NB4 (cell line): ENCODE data around the gene LCE1A.

Experiments
- DNase-seq: peaks from one replicate; pipeline ENCODE4 v3.0.0; 2010; ENCODE audit warnings: low read depth
- H3K4me3 ChIP-seq: one replicate; pipeline ENCODE4 v1.5.1; 2011; ENCODE audit warnings: mild to moderate bottlenecking, low read depth, low read length, moderate library complexity
- MYC ChIP-seq: IDR thresholded peaks from 2 replicates; pipeline ENCODE4 v1.6.1; 2011; ENCODE audit warnings: low read depth, low read length
- POLR2A ChIP-seq: IDR thresholded peaks from 2 replicates; pipeline ENCODE4 v1.6.1; 2011; ENCODE audit warnings: mild to moderate bottlenecking; ENCODE audit not compliant: insufficient read length; ENCODE audit errors: extremely low read depth
- TF ChIP-seq, protein P1 (sequence below): IDR thresholded peaks from one replicate; pipeline ENCODE4 v1.5.1; 2012; ENCODE audit warnings: low read depth, low read length
- TF ChIP-seq, protein P2 (sequence below): IDR thresholded peaks from 2 replicates; pipeline ENCODE4 v1.6.1; 2011; ENCODE audit warnings: low read depth, low read length

LCE1A gene

DNA sequence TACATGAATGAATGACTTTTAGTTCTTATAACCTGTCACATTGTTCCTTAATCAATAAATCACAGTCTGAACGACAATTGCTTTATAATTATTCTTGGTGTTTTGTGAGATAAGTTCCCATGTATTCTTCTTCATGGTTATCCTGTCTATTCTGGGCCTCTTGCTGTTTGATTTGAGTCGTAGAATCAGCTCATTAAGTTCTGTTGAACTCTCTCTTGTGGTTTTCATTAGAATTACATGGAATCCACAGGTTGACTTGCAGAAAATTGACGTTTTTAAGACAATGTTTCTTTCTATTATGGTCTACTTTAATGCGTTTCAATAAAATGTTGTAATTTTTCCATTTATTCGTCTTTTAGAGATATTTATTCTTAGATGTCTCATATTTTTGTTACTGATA lies 4.0 kb upstream of the LCE1A start:
- H3K4me3 ChIP-seq, result no peak overlapping the region
- no peak for TF ChIP-seq POLR2A
- TF ChIP-seq, protein P1, sequence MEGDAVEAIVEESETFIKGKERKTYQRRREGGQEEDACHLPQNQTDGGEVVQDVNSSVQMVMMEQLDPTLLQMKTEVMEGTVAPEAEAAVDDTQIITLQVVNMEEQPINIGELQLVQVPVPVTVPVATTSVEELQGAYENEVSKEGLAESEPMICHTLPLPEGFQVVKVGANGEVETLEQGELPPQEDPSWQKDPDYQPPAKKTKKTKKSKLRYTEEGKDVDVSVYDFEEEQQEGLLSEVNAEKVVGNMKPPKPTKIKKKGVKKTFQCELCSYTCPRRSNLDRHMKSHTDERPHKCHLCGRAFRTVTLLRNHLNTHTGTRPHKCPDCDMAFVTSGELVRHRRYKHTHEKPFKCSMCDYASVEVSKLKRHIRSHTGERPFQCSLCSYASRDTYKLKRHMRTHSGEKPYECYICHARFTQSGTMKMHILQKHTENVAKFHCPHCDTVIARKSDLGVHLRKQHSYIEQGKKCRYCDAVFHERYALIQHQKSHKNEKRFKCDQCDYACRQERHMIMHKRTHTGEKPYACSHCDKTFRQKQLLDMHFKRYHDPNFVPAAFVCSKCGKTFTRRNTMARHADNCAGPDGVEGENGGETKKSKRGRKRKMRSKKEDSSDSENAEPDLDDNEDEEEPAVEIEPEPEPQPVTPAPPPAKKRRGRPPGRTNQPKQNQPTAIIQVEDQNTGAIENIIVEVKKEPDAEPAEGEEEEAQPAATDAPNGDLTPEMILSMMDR, result no peak
- no peak for TF ChIP-seq MYC
- TF ChIP-seq, protein P2, sequence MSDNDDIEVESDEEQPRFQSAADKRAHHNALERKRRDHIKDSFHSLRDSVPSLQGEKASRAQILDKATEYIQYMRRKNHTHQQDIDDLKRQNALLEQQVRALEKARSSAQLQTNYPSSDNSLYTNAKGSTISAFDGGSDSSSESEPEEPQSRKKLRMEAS, result no peak
- DNase-seq, result no peak

DNA sequence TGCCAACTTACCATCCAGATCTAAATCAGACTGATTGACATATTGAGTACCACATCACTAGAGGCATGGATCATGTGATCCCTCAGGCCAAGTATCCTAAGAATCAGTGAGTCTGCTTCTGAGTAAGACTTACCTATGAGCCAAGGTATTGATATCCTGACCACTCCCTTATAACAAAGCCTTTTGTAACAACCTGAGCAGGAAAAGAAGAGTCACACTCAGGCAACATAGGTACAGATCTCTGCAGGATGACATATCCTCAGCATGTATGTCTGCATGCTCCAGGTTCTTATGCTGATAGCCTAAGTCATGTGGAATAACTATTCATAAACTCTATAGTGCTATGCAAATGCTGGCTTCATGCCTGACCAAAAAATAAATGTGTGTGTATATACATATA lies 2.3 kb upstream of the LCE1A start:
- TF ChIP-seq POLR2A (no peak), MYC (no peak)
- TF ChIP-seq, protein P1, result no peak
- TF ChIP-seq, protein P2, result no peak
- H3K4me3 ChIP-seq, result no peak overlapping the region
- no peak for DNase-seq

DNA sequence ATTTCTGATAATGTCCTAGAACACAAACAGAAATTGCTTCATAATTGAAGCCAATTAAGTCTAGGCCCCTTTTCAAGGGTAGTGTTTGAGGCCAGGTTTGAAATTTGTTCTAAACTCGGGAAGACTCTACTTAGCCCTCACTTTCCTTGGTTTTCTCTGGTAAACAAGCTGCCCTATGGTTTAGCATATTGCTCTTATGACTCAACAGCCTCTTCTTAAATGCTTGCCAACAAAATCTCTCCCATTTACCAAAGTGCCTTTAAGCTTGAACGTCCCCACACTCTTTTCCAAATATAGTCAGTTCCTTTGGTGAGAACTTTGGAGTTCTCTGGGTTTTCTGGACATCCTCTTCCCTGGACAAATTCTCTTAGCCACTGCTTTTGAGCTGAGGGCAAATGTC lies 9.6 kb downstream of the LCE1A start:
- TF ChIP-seq POLR2A (no peak), MYC (no peak)
- TF ChIP-seq, protein P1, result no peak
- TF ChIP-seq, protein P2, result no peak
- no peak for DNase-seq
- no peak overlapping the region for H3K4me3 ChIP-seq

DNA sequence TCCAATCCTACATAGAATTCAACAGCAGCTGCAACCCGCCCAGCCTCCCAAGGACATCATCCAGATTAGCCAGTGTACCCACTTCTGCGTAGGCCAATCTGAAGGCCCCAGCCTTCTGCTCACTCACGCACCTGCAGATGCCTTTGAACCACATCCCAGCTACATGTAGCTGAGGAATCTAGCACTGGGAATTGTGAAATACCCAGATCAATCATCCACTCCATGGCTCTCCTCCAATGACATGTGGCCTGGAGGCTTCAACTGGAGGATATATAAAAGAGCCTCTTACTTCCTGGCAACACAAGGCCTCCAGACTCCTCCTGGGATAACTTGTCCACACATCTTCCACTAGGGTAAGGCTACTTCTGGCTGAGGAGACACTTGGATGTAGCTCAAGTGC lies 15.3 kb downstream of the LCE1A start, which contains the start of gene LCE6A:
Gene LCE6A (plus strand): TSS at position 301 of the 400 bp plus-strand sequence. CDS start 665 bp downstream, outside the sequence.
- no peak within 1 kb of the TSS for H3K4me3 ChIP-seq
- DNase-seq, result no peak
- TF ChIP-seq, protein P2, result no peak
- TF ChIP-seq, protein P1, result no peak
- TF ChIP-seq POLR2A (no peak), MYC (no peak)

DNA sequence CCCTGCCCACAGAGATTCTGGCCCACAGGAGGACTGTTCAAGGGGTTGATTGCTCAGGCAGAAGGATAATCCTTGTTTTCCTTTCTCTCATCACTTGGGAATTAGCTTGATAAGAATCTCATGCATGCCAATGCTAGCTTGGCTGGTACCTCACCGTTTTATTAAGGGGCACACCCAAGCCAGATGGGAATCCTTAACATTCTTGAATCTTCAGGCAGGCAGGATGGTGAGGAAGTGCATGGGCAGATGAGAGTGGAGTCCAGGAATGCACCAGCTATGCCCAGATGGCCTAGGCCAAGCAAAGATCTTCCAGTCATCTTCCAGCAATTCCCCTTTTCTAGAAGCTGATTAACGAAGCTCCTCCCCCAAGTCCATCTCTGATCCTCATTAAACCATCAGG lies 28.4 kb downstream of the LCE1A start:
- no peak overlapping the region for H3K4me3 ChIP-seq
- no peak for DNase-seq
- TF ChIP-seq POLR2A (no peak), MYC (no peak)

DNA sequence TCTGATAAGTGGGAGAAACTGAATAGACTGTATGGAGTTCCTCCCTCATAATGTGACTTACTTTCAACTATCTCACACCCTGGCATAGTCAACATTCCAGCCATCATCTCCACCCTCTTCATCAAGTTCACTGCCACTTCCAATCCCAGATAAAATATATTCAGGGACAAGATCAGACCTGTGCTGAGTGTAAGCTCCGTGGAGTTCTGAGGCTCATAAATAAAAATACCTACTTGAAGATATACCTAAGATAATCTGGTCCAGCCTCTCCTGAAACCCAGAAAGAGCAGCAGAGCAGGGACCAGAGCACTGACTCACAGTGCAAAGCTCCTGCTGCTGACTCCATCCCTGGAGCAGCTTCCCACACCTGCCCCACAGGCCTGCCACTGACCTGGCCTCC lies 30.8 kb downstream of the LCE1A start:
- TF ChIP-seq, protein P1, result no peak
- TF ChIP-seq, protein P2, result no peak
- H3K4me3 ChIP-seq, result no peak overlapping the region
- DNase-seq, result no peak
